Activated CD4-positive, alpha-beta memory T cell treated with anti-CD3 and anti-CD28 coated beads for 36 hours (primary cell): ENCODE data around the gene CDYL2. TPM values are rescaled to one million over a fixed set of nuclear protein-coding genes. Genes with fewer than 3 reads are reported as not detected.

Source experiments
- CTCF ChIA-PET: fragments of 350-600 bp; sonication (Branson Sonifier 250); formaldehyde crosslinking; loops from one replicate; lab custom pipeline; 2021; ENCODE audit warnings: antibody characterized with exemption, inconsistent platforms; lab: Charles Lee
- POLR2A ChIA-PET: fragments of 350-600 bp; sonication (Branson Sonifier 250); formaldehyde crosslinking; loops from one replicate; lab custom pipeline; 2021; ENCODE audit warnings: antibody characterized with exemption; lab: Charles Lee
- DNase-seq: peaks from one replicate; pipeline ENCODE4 v3.0.0-alpha.2; 2020
- H3K27ac Mint-ChIP-seq: one replicate; pipeline ENCODE4 v1.8.0; 2021; ENCODE audit warnings: mixed read lengths
- H3K27me3 Mint-ChIP-seq: one replicate; pipeline ENCODE4 v1.8.0; 2021; ENCODE audit warnings: mixed read lengths
- H3K36me3 Mint-ChIP-seq: one replicate; pipeline ENCODE4 v1.8.0; 2021; ENCODE audit warnings: mixed read lengths
- H3K4me1 Mint-ChIP-seq: one replicate; pipeline ENCODE4 v1.8.0; 2021; ENCODE audit warnings: low read depth, mixed read lengths
- H3K4me3 Mint-ChIP-seq: one replicate; pipeline ENCODE4 v1.8.0; 2021; ENCODE audit warnings: mild to moderate bottlenecking, mixed read lengths
- H3K9me3 Mint-ChIP-seq: one replicate; pipeline ENCODE4 v1.8.0; 2021; ENCODE audit warnings: mixed read lengths
- intact Hi-C: fragments of 100-400 bp; cut with micrococcal nuclease; formaldehyde crosslinking; loops from one replicate; pipeline ENCODE4 v1.15.1; 2023
- total RNA-seq, 2 experiments: library from RNA; stranded (reverse); gene quantifications; one replicate each; pipeline ENCODE4 v1.2.3, GENCODE V29; 2021

CDYL2 gene
- total RNA-seq, 2 experiments from 2014 or later: 29.4 to 34.1 TPM

DNA sequence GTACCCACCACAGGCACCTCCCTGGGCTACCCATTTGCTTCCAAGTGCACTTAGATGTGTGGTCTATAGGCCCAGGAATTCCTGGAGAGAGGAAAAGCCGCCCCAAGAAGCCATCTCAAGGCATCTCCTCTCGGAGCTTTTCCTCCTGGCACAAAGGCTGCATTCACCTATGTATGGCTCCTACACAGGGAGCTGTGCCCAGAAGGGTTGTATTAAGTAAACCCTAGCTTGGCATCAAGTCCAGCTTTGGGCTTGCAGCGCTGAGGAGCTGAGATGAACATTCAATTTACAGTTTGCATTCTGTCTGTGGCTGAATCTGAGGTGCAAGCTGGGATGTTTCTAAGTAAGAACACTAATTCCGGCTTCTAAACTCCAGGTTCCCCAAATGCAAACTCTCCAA is 81.3 kb downstream of the CDYL2 start:
- Mint-ChIP-seq H3K36me3 (peaks cover 9% of the 10 kb centered on the region), H3K27ac (no peak overlapping the region), H3K4me3 (no peak overlapping the region), H3K27me3 (no peaks in the 10 kb centered on the region), H3K9me3 (peaks cover 13% of the 10 kb centered on the region), H3K4me1 (peaks cover 38% of the 10 kb centered on the region)
- ChIA-PET POLR2A (no interaction called here), CTCF (interaction anchor here (1.1 kb wide), 1 partner anchor 196 kb away, joined by 3 read pairs; no protein-coding TSS in a partner anchor)
- no peak for DNase-seq
- intact Hi-C loops: no loop called here

DNA sequence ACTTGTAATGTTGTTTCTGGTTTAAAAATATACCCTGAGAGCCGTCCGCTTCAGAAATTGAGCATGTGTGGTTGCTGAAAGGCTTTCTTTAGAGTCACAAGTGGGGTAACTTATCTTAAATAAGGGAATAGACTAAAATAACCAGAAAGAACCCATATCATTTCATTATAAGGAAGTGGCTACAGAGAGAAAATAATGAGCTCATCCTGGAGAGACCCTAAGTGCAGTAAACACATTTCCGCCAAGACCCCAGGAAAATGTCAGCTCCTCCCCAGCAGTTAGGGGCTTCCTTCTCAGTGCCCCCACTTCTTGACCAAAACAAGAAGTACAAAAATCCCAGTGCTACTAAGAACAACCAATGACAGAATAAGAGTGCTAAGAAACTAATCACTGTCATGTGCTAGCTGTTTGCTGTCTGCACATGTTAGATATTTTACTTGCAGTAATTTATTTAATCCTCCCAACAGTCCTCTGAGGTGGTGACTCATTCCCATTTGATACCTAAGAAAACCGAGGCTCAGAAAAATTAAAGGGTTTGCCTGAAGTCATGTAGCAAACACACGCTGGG is 83.5 kb downstream of the CDYL2 start:
- POLR2A ChIA-PET: no interaction called here
- Mint-ChIP-seq H3K4me3 (no peak overlapping the region), H3K4me1 (peaks cover 23% of the 10 kb centered on the region), H3K9me3 (peaks cover 7% of the 10 kb centered on the region), H3K27me3 (no peaks in the 10 kb centered on the region), H3K27ac (no peak overlapping the region), H3K36me3 (peaks cover 6% of the 10 kb centered on the region)
- no peak for DNase-seq
- CTCF ChIA-PET: interaction anchor here (1.8 kb wide), 1 partner anchor 194 kb away, joined by 4 read pairs; no protein-coding TSS in a partner anchor
- intact Hi-C loops: no loop called here

- peak; percentile 35 for DNase-seq
- no peak overlapping the region for H3K27ac Mint-ChIP-seq
- intact Hi-C loops: no loop called here
- H3K4me3 Mint-ChIP-seq: no peak overlapping the region
- H3K4me1 Mint-ChIP-seq: peaks cover 18% of the 10 kb centered on the region
- CTCF ChIA-PET: interaction anchor here (1.8 kb wide), 1 partner anchor 192 kb away, joined by 4 read pairs; no protein-coding TSS in a partner anchor
- POLR2A ChIA-PET: no interaction called here
- H3K27me3 Mint-ChIP-seq: no peaks in the 10 kb centered on the region
- peaks cover 6% of the 10 kb centered on the region for H3K36me3 Mint-ChIP-seq
- H3K9me3 Mint-ChIP-seq: peaks cover 7% of the 10 kb centered on the region
These were observed 84.8 kb downstream of the CDYL2 start for GRCh38 chr16:80719573-80719972.

GRCh38 chr16:80718480-80719220 is 85.7 kb downstream of the CDYL2 start:
- Mint-ChIP-seq H3K36me3 (peaks cover 6% of the 10 kb centered on the region), H3K4me1 (peaks cover 15% of the 10 kb centered on the region), H3K27me3 (no peaks in the 10 kb centered on the region), H3K27ac (no peak overlapping the region), H3K4me3 (no peak overlapping the region), H3K9me3 (peaks cover 8% of the 10 kb centered on the region)
- ChIA-PET CTCF (interaction anchor here (1.8 kb wide), 1 partner anchor 191 kb away, joined by 4 read pairs; no protein-coding TSS in a partner anchor), POLR2A (no interaction called here)
- intact Hi-C loops: no loop called here
- DNase-seq: no peak

GRCh38 chr16:80717611-80718010 is 86.8 kb downstream of the CDYL2 start:
- H3K27ac Mint-ChIP-seq: no peak overlapping the region
- peaks cover 15% of the 10 kb centered on the region for H3K4me1 Mint-ChIP-seq
- intact Hi-C loops: no loop called here
- no peak for DNase-seq
- ChIA-PET POLR2A (no interaction called here), CTCF (no interaction called here)
- H3K9me3 Mint-ChIP-seq: peaks cover 8% of the 10 kb centered on the region
- H3K4me3 Mint-ChIP-seq: no peak overlapping the region
- H3K27me3 Mint-ChIP-seq: no peaks in the 10 kb centered on the region
- peaks cover 2% of the 10 kb centered on the region for H3K36me3 Mint-ChIP-seq

- peaks cover 4% of the 10 kb centered on the region for H3K9me3 Mint-ChIP-seq
- CTCF ChIA-PET: no interaction called here
These were observed 87.7 kb downstream of the CDYL2 start for GRCh38 chr16:80716564-80717139.

DNA sequence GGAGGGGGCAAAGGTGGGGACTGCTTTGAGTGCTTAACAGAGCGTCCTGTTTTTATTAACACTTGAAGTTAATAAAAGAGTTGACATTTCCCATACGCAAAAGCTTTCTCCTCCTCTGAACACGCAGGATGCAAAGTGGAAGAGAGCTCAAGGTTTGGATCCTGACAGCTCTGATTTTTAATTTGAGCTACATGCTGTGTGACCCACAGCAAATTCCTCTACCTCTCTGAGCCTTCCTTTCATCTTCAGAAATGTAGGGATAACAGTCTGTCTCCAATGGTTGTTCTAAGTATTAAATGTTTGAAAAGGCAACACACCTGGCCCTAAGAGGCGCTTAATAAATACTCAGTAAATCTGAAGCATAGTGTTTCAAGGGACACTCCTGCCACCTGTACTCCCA is 93.0 kb downstream of the CDYL2 start:
- CTCF ChIA-PET: no interaction called here
- no peak overlapping the region for H3K4me3 Mint-ChIP-seq
- peaks cover 4% of the 10 kb centered on the region for H3K9me3 Mint-ChIP-seq
- POLR2A ChIA-PET: no interaction called here
- peaks cover 5% of the 10 kb centered on the region for H3K4me1 Mint-ChIP-seq
- H3K36me3 Mint-ChIP-seq: peaks cover 4% of the 10 kb centered on the region
- DNase-seq: no peak
- H3K27ac Mint-ChIP-seq: no peak overlapping the region
- intact Hi-C loops: no loop called here
- no peaks in the 10 kb centered on the region for H3K27me3 Mint-ChIP-seq

More at GRCh38 chr16:80716564-80717139, 87.7 kb downstream of the CDYL2 start:
- intact Hi-C loops: no loop called here
- Mint-ChIP-seq H3K27ac (no peak overlapping the region), H3K27me3 (no peaks in the 10 kb centered on the region), H3K4me1 (peaks cover 15% of the 10 kb centered on the region), H3K4me3 (no peak overlapping the region), H3K36me3 (no peaks in the 10 kb centered on the region)
- POLR2A ChIA-PET: no interaction called here
- DNase-seq: no peak

DNA sequence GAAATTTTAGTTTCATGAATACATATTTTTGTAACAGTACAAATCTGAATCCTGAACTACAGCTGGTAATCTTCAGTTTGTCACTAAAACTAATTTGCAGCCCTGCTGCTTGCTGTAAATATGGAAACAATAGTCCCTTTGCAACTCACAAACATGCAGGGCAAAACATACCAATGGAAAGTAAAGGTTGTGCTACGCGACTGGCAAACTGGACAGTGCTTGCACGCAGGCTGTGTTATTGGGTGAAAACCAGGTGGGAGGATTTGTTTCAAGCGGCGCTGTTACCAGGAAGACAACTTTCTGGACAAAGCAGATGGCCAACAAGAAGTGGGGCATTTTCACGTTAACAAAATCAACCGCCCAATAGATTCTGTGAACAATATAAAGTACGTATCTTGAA is 93.5 kb downstream of the CDYL2 start:
- no peak overlapping the region for H3K27ac Mint-ChIP-seq
- peaks cover 6% of the 10 kb centered on the region for H3K4me1 Mint-ChIP-seq
- DNase-seq: no peak
- H3K27me3 Mint-ChIP-seq: no peaks in the 10 kb centered on the region
- intact Hi-C loops: no loop called here
- peaks cover 4% of the 10 kb centered on the region for H3K9me3 Mint-ChIP-seq
- H3K4me3 Mint-ChIP-seq: no peak overlapping the region
- ChIA-PET POLR2A (no interaction called here), CTCF (no interaction called here)
- H3K36me3 Mint-ChIP-seq: peaks cover 4% of the 10 kb centered on the region

DNA sequence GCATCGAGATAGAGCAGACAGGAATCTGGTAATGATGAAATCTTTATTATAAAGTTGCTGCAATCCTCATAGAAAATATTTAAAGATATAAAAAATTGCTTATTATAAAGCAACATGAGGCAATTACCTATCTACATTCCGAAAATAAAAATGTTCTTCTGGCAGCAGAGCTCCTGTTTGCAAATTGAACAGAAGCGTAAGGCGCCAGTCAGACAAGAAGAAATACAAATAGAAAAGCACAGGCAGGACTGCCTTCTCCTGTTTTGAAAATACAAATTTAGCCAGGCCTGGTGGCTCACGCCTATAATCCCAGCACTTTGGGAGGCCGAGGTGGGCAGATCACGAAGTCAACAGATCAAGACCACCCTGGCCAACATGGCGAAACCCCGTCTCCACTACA is 95.6 kb downstream of the CDYL2 start:
- CTCF ChIA-PET: no interaction called here
- Mint-ChIP-seq H3K36me3 (peaks cover 4% of the 10 kb centered on the region), H3K4me3 (no peak overlapping the region), H3K27me3 (no peaks in the 10 kb centered on the region), H3K27ac (no peak overlapping the region), H3K9me3 (peaks cover 4% of the 10 kb centered on the region), H3K4me1 (peaks cover 6% of the 10 kb centered on the region)
- POLR2A ChIA-PET: no interaction called here
- intact Hi-C loops: no loop called here
- DNase-seq: no peak

- ChIA-PET POLR2A (no interaction called here), CTCF (no interaction called here)
- Mint-ChIP-seq H3K27ac (no peak overlapping the region), H3K36me3 (peaks cover 4% of the 10 kb centered on the region), H3K9me3 (no peaks in the 10 kb centered on the region), H3K27me3 (no peaks in the 10 kb centered on the region), H3K4me1 (peaks cover 6% of the 10 kb centered on the region), H3K4me3 (no peak overlapping the region)
- intact Hi-C loops: no loop called here
- no peak for DNase-seq
These were observed 96.7 kb downstream of the CDYL2 start for GRCh38 chr16:80707686-80708085.

DNA sequence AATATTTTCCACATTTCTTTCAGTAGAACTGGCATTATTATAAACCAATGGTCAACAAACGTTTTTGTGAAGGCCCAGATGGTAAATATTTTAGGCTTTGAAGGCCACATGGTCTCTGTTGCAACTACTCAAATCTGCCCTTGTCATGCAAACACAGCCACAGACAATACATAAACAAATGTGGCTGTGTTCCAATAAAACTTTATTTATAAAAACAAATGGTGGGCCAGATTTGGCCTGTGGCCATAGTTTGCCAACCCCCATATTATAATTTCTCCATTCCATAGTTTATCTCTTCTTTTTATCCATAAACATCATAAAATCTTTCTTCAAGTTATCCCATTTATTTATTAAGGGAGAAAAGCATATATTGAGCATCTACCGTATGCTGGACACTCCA is 98.8 kb downstream of the CDYL2 start:
- ChIA-PET CTCF (no interaction called here), POLR2A (no interaction called here)
- peaks cover 4% of the 10 kb centered on the region for H3K36me3 Mint-ChIP-seq
- H3K27ac Mint-ChIP-seq: no peak overlapping the region
- no peaks in the 10 kb centered on the region for H3K9me3 Mint-ChIP-seq
- H3K4me1 Mint-ChIP-seq: peaks cover 12% of the 10 kb centered on the region
- no peak overlapping the region for H3K4me3 Mint-ChIP-seq
- no peak for DNase-seq
- intact Hi-C loops: no loop called here
- no peaks in the 10 kb centered on the region for H3K27me3 Mint-ChIP-seq

DNA sequence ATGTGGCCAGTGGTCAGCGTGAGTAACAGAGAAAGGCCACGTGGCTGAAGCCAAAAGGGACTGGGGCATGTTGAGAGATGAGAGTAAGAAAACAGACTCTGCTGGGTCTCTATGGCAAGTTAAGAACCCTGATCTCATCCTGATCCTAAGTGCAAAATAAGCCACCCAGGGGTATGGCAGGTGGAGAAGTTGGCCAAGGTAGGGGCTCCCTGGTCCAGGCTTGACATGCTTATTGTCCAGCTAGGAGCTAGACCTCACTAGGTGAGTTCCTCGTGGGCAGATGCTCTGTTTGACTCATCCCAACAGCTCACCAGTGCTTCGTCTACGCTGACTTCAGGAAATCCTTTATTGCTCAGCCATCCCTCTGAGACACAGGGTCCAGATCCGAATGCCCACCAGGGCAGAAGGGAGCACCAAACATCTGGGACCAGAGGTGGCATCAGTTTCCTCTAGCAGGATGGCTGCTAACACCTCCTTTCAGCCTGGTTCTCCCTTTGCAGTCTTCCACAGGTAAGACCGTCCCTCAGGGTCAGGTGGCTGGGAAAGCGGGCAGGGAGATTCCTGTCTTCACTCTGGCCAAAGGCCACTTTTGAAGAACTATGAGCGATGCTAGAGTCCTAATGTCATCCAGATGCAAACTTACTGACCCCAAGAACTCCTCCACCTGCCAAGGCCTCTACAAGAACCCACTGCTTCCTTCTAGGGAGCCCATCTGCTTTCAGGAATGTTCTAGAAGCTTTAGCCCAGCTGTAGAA is 99.5 kb downstream of the CDYL2 start:
- peaks cover 16% of the 10 kb centered on the region for H3K4me1 Mint-ChIP-seq
- peaks cover 4% of the 10 kb centered on the region for H3K36me3 Mint-ChIP-seq
- H3K9me3 Mint-ChIP-seq: no peaks in the 10 kb centered on the region
- H3K27ac Mint-ChIP-seq: no peak overlapping the region
- no peaks in the 10 kb centered on the region for H3K27me3 Mint-ChIP-seq
- DNase-seq: no peak
- ChIA-PET POLR2A (no interaction called here), CTCF (no interaction called here)
- intact Hi-C loops: no loop called here
- no peak overlapping the region for H3K4me3 Mint-ChIP-seq
